ENCODE data around the gene S100A2. TPM values are rescaled to one million over a fixed set of nuclear protein-coding genes. Genes with fewer than 3 reads are reported as not detected.
"Not testable (repeated sequence)": the region's sequence is repeated elsewhere in the genome, so short reads cannot be mapped to it uniquely, and the experiment has no call there.

S100A2 gene
- total RNA-seq, 4 donors from 2014 or later: 1.3 to 6.5 TPM; not detected in 2

DNA sequence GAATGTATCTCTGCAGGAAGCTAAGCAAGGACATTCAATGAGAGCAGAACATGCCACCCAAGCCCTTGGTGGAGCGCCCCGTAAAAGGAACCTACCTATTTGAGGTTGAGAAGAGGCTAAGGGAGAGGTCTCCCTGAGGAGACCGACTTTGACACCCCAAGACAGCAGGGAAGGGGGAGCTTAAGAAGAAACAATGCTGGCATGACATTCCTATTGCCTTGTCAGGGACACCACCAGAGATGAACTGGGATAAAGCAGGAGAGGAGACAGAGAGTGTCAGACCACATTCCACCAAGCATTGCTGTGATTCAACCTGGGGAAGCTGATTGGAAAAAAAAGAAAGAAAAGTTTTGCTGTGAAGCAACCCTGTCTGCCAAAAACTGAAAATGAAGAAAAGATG is 13.3 kb upstream of the S100A2 start:
- DNase-seq (ENCODE audit: low spot score) (no peak), ATAC-seq (ENCODE audit: low FRiP score) (no peak)
- TF ChIP-seq, protein P1, sequence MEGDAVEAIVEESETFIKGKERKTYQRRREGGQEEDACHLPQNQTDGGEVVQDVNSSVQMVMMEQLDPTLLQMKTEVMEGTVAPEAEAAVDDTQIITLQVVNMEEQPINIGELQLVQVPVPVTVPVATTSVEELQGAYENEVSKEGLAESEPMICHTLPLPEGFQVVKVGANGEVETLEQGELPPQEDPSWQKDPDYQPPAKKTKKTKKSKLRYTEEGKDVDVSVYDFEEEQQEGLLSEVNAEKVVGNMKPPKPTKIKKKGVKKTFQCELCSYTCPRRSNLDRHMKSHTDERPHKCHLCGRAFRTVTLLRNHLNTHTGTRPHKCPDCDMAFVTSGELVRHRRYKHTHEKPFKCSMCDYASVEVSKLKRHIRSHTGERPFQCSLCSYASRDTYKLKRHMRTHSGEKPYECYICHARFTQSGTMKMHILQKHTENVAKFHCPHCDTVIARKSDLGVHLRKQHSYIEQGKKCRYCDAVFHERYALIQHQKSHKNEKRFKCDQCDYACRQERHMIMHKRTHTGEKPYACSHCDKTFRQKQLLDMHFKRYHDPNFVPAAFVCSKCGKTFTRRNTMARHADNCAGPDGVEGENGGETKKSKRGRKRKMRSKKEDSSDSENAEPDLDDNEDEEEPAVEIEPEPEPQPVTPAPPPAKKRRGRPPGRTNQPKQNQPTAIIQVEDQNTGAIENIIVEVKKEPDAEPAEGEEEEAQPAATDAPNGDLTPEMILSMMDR (IDR thresholded peaks at IDR 0.05): no peak

DNA sequence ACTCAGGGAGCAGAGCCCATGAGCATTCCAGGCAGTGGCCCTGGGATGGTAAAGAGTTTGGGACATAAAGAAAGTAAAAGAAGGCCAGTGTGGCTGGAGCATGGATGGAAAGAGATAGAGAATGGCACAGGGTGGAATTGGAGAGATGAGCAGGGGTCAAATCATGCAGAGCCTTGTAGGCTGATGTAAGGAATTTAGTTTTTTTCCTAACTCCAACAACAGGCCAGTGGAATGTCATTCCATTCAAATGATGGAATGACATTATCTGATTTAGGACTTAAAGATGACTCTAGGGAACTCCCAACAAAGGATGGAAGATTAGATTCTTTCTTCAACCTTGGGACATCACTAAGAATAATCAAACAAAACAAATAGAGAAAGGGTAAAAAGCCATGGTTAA is 12.8 kb upstream of the S100A2 start:
- no peak for ATAC-seq (ENCODE audit: low FRiP score)
- TF ChIP-seq, protein P1 (IDR thresholded peaks at IDR 0.05): no peak
- DNase-seq (ENCODE audit: low spot score): no peak

DNA sequence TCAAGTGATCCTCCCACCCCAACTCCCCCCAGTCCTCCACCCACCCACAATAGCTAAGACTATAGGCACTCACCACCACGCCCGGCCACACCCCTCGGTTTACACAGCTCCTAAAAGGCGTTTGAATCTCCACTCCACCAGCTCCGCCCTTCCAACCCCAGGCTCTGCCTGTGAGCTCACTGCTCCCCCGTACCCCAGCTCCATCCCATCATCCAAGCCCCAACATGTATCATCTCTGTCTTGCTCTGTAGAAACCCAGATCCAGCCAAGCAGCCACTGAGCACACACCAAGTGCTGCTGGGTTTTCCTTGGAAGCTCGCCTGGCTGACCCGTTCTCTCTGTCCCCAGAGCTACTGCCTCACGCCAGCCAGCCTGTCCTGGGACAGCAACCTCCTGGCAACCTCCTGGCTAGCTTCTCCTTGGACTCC is 12.0 kb upstream of the S100A2 start:
- DNase-seq (ENCODE audit: low spot score) (no peak), ATAC-seq (ENCODE audit: low FRiP score) (peak; percentile 28)
- TF ChIP-seq, protein P1 (IDR thresholded peaks at IDR 0.05): no peak

DNA sequence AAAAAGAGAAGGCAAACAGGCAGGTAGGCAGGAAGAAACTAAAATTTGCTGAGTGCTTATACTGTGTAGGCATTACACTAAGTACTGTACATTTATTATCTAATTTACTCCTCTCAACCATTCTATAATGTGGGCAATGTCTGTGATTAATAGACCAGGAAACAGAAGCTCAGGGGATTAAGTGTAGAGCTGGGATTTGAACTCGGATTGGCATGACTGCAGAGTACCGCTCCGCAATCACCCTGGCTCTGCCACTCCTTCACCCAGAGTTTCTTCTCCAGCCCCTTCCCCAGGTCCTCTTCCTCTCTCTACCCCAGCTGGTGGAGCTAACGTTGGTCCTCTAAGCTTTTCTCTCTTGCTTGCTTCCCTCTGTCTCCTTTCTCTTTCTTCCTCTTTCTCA is 11.5 kb upstream of the S100A2 start:
- ATAC-seq (ENCODE audit: low FRiP score) (no peak), DNase-seq (ENCODE audit: low spot score) (no peak)
- TF ChIP-seq, protein P1 (IDR thresholded peaks at IDR 0.05): no peak

DNA sequence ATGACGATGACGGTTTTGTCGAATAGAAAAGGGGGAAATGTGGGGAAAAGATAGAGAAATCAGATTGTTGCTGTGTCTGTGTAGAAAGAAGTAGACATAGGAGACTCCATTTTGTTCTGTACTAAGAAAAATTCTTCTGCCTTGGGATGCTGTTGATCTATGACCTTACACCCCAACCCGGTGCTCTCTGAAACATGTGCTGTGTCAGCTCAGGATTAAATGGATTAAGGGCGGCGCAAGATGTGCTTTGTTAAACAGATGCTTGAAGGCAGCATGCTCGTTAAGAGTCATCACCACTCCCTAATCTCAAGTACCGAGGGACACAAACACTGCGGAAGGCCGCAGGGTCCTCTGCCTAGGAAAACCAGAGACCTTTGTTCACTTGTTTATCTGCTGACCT is 9.9 kb upstream of the S100A2 start:
- ATAC-seq (ENCODE audit: low FRiP score); DNase-seq (ENCODE audit: low spot score): not testable (repeated sequence)

DNA sequence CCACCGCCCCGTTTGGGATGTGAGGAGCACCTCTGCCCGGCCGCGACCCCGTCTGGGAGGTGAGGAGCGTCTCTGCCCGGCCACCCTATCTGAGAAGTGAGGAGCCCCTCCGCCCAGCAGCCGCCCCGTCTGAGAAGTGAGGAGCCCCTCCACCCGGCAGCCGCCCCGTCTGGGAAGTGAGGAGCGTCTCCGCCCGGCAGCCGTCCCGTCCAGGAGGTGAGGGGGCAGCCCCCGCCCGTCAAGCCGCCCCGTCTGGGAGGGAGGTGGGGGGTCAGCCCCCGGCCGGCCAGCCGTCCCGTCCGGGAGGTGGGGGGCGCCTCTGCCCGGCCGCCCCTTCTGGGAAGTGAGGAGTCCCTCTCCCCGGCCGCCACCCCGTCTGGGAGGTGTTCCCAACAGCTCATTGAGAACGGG is 9.4 kb upstream of the S100A2 start:
- ATAC-seq (ENCODE audit: low FRiP score); DNase-seq (ENCODE audit: low spot score): not testable (repeated sequence)

DNA sequence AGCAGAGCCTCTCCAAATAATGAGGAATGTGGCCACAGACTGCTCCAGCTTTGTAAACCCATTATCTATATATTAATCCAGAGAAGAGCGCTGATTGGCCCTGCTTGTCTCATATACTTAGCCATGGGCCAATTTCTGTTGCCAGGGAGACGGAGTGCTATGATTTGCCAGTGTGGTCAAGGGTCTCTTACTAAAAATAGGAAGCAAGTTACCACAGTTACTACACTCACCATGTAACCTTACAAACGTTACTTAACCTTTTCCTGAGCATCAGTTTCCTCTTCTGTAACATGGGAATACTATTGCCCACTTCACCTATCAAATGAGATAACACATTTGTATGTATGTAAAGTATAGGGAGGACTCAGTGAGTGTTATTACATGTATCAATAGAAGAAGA is 7.7 kb upstream of the S100A2 start:
- DNase-seq (ENCODE audit: low spot score): no peak
- ATAC-seq (ENCODE audit: low FRiP score): no peak
- TF ChIP-seq, protein P1 (IDR thresholded peaks at IDR 0.05): no peak

DNA sequence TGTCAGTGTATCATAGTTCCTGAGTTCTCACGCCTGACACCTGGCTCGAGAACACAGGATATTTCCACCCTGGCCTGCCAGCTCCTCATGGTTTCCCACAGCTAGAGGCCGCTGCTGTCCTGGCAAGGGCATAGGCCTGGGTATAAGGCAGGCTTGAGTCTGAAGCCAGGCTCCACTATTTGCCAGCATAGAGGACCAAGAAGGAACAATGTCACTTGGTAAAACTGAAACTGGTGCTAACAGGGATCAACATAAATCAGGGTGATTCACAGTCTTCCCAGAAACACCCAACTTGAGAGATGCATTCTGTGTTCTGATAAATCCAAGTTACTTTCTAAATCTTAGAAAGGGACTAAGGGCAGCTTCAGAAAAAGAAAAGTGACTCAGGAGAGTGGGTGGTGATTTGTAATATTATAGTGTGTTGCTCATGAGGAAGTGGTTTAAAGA is 6.9 kb upstream of the S100A2 start:
- DNase-seq (ENCODE audit: low spot score) (no peak), ATAC-seq (ENCODE audit: low FRiP score) (peak; percentile 73)
- TF ChIP-seq, protein P1 (IDR thresholded peaks at IDR 0.05): peak in 2 of 3 donors; percentile 29 to 62
